K562 (cell line): ENCODE measurements around the gene OLFML1. TPM values are rescaled to one million over a fixed set of nuclear protein-coding genes. Genes with fewer than 3 reads are reported as not detected.

ENCODE experiments used
- ATAC-seq: fragments of 200-7000 bp; cut with Tn5 transposase; 3 replicates; pipeline ENCODE4 v1.9.1; 2020; ENCODE audit warnings: moderate library complexity
- BruUV-seq: library from RNA; stranded (reverse); fragments of 400-500 nt; replicated peaks from 2 replicates; lab custom pipeline; 2021; lab: Mats Ljungman, UMichigan
- CTCF ChIA-PET: fragments of 300-600 bp; formaldehyde crosslinking; extraction: SDS; loops from one replicate; lab custom pipeline; 2021; ENCODE audit warnings: low intra/inter-chr PET ratio; lab: Yijun Ruan, JAX
- POLR2A ChIA-PET: fragments of 300-600, 350-650 bp; sonication (Branson Sonifier 250); formaldehyde crosslinking; extraction: SDS; loops from one replicate; lab custom pipeline; 2021; ENCODE audit warnings: antibody characterized with exemption, inconsistent platforms; lab: Yijun Ruan, JAX
- DNase-seq, 4 experiments: peaks; one replicate each; pipeline versions ENCODE4 v3.0.0 to v3.0.0-alpha.2; 2011 to 2018; ENCODE audit warnings: low spot score in 3 of 4, mixed read lengths in 3 of 4; ENCODE audit errors: extremely low read depth in 1 of 4
- FAIRE-seq: peaks from 2 replicates; lab custom pipeline; 2011; peaks lifted over from hg19 to GRCh38; lab: Jason Lieb, UNC
- H2AFZ ChIP-seq: 2 replicates; pipeline ENCODE4 v1.6.0; 2011; ENCODE audit warnings: low read depth, low read length, control low read depth, inconsistent platforms
- H3K27ac ChIP-seq: fragments of 200-600 bp; 3 replicates; pipeline ENCODE4 v1.8.0; 2011; ENCODE audit warnings: low read depth, mild to moderate bottlenecking, control low read depth, inconsistent platforms, low read length, moderate library complexity, mixed read lengths; ENCODE audit errors: extremely low read depth
- H3K27me3 ChIP-seq, 2 experiments: fragments of 300-600 bp in 1 of 2; 2 replicates in 1 of 2; 3 replicates in 1 of 2; pipeline versions ENCODE4 v1.6.0 to v1.8.0; 2011; ENCODE audit warnings: inconsistent platforms in 2 of 2, low read length in 2 of 2, mild to moderate bottlenecking in 1 of 2, mixed read lengths in 1 of 2, moderate library complexity in 1 of 2; ENCODE audit not compliant: control insufficient read depth in 2 of 2, insufficient read depth in 2 of 2
- H3K36me3 ChIP-seq: fragments of 300-600 bp; 3 replicates; pipeline ENCODE4 v1.8.0; 2011; ENCODE audit warnings: mild to moderate bottlenecking, low read length, inconsistent platforms; ENCODE audit not compliant: control insufficient read depth, insufficient read depth
- H3K4me1 ChIP-seq, 2 experiments: fragments of 200-600 bp in 1 of 2; replicated peaks in 1 of 2; 2 replicates in 1 of 2; 3 replicates in 1 of 2; pipeline versions ENCODE4 v1.5.1 to v1.8.0; 2011; ENCODE audit warnings: inconsistent platforms in 2 of 2, low read length in 2 of 2, mild to moderate bottlenecking in 1 of 2, mixed read lengths in 1 of 2, moderate library complexity in 1 of 2; ENCODE audit not compliant: control insufficient read depth in 2 of 2, insufficient read depth in 2 of 2
- H3K4me2 ChIP-seq: 2 replicates; pipeline ENCODE4 v1.6.1; 2011; ENCODE audit warnings: low read length, control low read depth, inconsistent platforms, mixed read lengths; ENCODE audit not compliant: insufficient read depth
- H3K4me3 ChIP-seq: fragments of 200-600 bp; sonication (generic), shearing (Covaris generic); 2 replicates; pipeline ENCODE4 v1.5.1; 2016; ENCODE audit warnings: control low read depth, inconsistent platforms
- H3K79me2 ChIP-seq: fragments of 200-600 bp; 3 replicates; pipeline ENCODE4 v1.8.0; 2011; ENCODE audit warnings: low read length, inconsistent platforms; ENCODE audit not compliant: control insufficient read depth, insufficient read depth
- H3K9ac ChIP-seq, 2 experiments: 2 replicates each; pipeline versions ENCODE4 v1.6.0 to v1.6.1; 2011; ENCODE audit warnings: low read depth in 2 of 2, low read length in 2 of 2, control low read depth in 1 of 2, inconsistent platforms in 1 of 2, mild to moderate bottlenecking in 1 of 2, mixed read lengths in 1 of 2; ENCODE audit not compliant: insufficient read depth in 1 of 2
- H3K9me1 ChIP-seq: one replicate; pipeline ENCODE4 v1.6.0; 2011; ENCODE audit warnings: inconsistent platforms, mild to moderate bottlenecking, low read length, moderate library complexity; ENCODE audit not compliant: control insufficient read depth, insufficient read depth
- H3K9me3 ChIP-seq: replicated peaks from 2 replicates; pipeline ENCODE4 v1.5.1; 2011; ENCODE audit warnings: low read depth, low read length, inconsistent platforms; ENCODE audit not compliant: control insufficient read depth, insufficient read depth
- H4K20me1 ChIP-seq: replicated peaks from 2 replicates; pipeline ENCODE4 v1.6.1; 2011; ENCODE audit warnings: low read length, inconsistent platforms, mixed read lengths; ENCODE audit not compliant: control insufficient read depth, insufficient read depth
- BRF2 ChIP-seq: IDR thresholded peaks from 3 replicates; pipeline ENCODE4 v1.6.1; 2011; ENCODE audit warnings: borderline replicate concordance, mild to moderate bottlenecking; ENCODE audit not compliant: insufficient read length, insufficient read depth
- CBX1 ChIP-seq: sonication (generic); IDR thresholded peaks from 2 replicates; pipeline ENCODE4 v1.6.1; 2016; ENCODE audit warnings: antibody characterized with exemption, low read depth, mild to moderate bottlenecking
- CBX8 ChIP-seq: fragments of 200-600 bp; sonication (generic); IDR thresholded peaks from 2 replicates; pipeline ENCODE4 v1.6.1; 2012; ENCODE audit warnings: borderline replicate concordance, mixed run types, low read depth, mild to moderate bottlenecking, moderate library complexity, mixed read lengths, low read length, control low read depth, inconsistent platforms; ENCODE audit not compliant: poor library complexity, severe bottlenecking; ENCODE audit errors: extremely low read depth
- ELF2 ChIP-seq: fragments of 250-450 bp; sonication (Bioruptor Pico); IDR thresholded peaks from 2 replicates; pipeline ENCODE4 v1.5.0; 2021; ENCODE audit warnings: mild to moderate bottlenecking
- POLR2B ChIP-seq: fragments of 450-650 bp; IDR thresholded peaks from 2 replicates; pipeline ENCODE4 v1.6.1; 2018; ENCODE audit warnings: low read depth; ENCODE audit not compliant: partially characterized antibody
- RUNX1 ChIP-seq: sonication (generic); IDR thresholded peaks from 2 replicates; pipeline ENCODE4 v1.6.1; 2016; ENCODE audit warnings: antibody characterized with exemption, low read depth
- SMARCB1 ChIP-seq: IDR thresholded peaks from 2 replicates; pipeline ENCODE4 v1.6.1; 2011; ENCODE audit warnings: improper control_type of control experiment, low read depth; ENCODE audit not compliant: insufficient read length
- ZBTB1 ChIP-seq: sonication (generic); formaldehyde crosslinking; IDR thresholded peaks from 2 replicates; pipeline ENCODE4 v1.8.1; 2023; ENCODE audit warnings: missing genetic modification reagents, low read depth, mild to moderate bottlenecking, borderline replicate concordance
- ZNF644 ChIP-seq: fragments of 200-800 bp; sonication (Bioruptor generic); IDR thresholded peaks from 2 replicates; pipeline ENCODE4 v1.6.1; 2016; ENCODE audit warnings: low read depth, missing genetic modification characterization, missing compliant biosample characterization
- ZSCAN29 ChIP-seq: fragments of 450-650 bp; IDR thresholded peaks from 2 replicates; pipeline ENCODE4 v1.6.1; 2017
- WGBS: fragments of 100-300 bp; shearing (Covaris generic); methylation state at CpG from one replicate; pipeline ENCODE4 v1.1.6; 2016; ENCODE audit warnings: low coverage, mixed read lengths; ENCODE audit not compliant: insufficient coverage; ENCODE audit errors: missing lambda C conversion rate; 5-methylcytosine and 5-hydroxymethylcytosine counted together
- in situ Hi-C: fragments of 300-500 bp; cut with MboI; formaldehyde crosslinking; loops from 4 replicates; pipeline ENCODE4 v1.15.0; 2018; ENCODE audit warnings: inconsistent platforms, mixed read lengths
- intact Hi-C: fragments of 100-400 bp; cut with micrococcal nuclease; formaldehyde crosslinking; loops from 2 replicates; pipeline ENCODE4 v1.14.2; 2022
- polyA plus RNA-seq, 8 experiments: library from polyadenylated mRNA; depleted of rRNA in 4 of 8; stranded (reverse) in 5 of 8; unstranded in 3 of 8; fragments of >200 nt; fragmentation: Nextera tagmentation in 2 of 8; fragmentation: Illumina TruSeq in 1 of 8; extraction: Ambion mirVana in 2 of 8; extraction: Trizol in 1 of 8; gene quantifications; 2 replicates each; pipeline versions ENCODE4 v1.2.1 to v1.2.3, GENCODE V29; 2011 to 2014; ENCODE audit warnings: inconsistent platforms in 1 of 8, missing spikeins in 1 of 8
- total RNA-seq, 7 experiments: library from RNA; depleted of rRNA in 6 of 7; stranded (reverse); fragments of >200 nt in 6 of 7; fragmentation: Illumina TruSeq in 2 of 7; extraction: Trizol in 2 of 7; gene quantifications; 2 replicates each; pipeline versions ENCODE4 v1.2.1 to v1.2.3, GENCODE V29; 2011 to 2021; ENCODE audit warnings: low replicate concordance in 1 of 7
- TF ChIP-seq, protein P1 (sequence below), 2 experiments: fragments of 450-650 bp in 1 of 2; sonication (generic) in 1 of 2; formaldehyde crosslinking in 1 of 2; IDR thresholded peaks in 1 of 2; conservative IDR thresholded peaks in 1 of 2; 2 replicates each; pipeline versions ENCODE4 v1.6.1 to v1.8.1; 2016 to 2023; ENCODE audit warnings: mild to moderate bottlenecking in 2 of 2, moderate library complexity in 2 of 2, inconsistent platforms in 1 of 2, missing genetic modification reagents in 1 of 2

Gene OLFML1
- total and polyA plus RNA-seq, 9 of the 15 experiments (the other 6 are each of a cell fraction or from before 2014, with no cell fraction given) = not detected

- in situ Hi-C loops = no loop called here
- intact Hi-C loops = no loop called here
- no peak for FAIRE-seq
- H3K27me3 ChIP-seq = peaks cover 0 to 32% of the 10 kb centered on the region in 2 experiments; a peak in 2 of 5 replicates
- ATAC-seq = no peak
- no peaks in the 10 kb centered on the region; a peak in 2 of 5 replicates for H3K4me1 ChIP-seq
- ChIA-PET CTCF (no interaction called here), POLR2A (no interaction called here)
- H3K36me3 ChIP-seq = no peaks in the 10 kb centered on the region
- H3K4me3 ChIP-seq = no peak overlapping the region
- no peaks in the 10 kb centered on the region for H3K9me1 ChIP-seq
- TF ChIP-seq SMARCB1 (no peak), ZSCAN29 (no peak), CBX8 (no peak), ELF2 (CRISPR knock-in tag) (no peak), ZNF644 (no peak), POLR2B (no peak), ZBTB1 (CRISPR knock-in tag) (no peak), RUNX1 (no peak), CBX1 (no peak), BRF2 (no peak)
- TF ChIP-seq, protein P1, sequence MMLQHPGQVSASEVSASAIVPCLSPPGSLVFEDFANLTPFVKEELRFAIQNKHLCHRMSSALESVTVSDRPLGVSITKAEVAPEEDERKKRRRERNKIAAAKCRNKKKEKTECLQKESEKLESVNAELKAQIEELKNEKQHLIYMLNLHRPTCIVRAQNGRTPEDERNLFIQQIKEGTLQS (IDR thresholded peaks at IDR 0.05) = no peak
- TF ChIP-seq, protein P1 (CRISPR knock-in tag; conservative IDR thresholded peaks at IDR 0.05) = no peak
- H2AFZ ChIP-seq = no peak overlapping the region
- 2% methylated on average over 4 of the region's 4 CpGs for WGBS
- no TSS peak for BruUV-seq
- H4K20me1 ChIP-seq = no peaks in the 10 kb centered on the region
- no peak overlapping the region for H3K9ac ChIP-seq
- H3K4me2 ChIP-seq = no peak overlapping the region
- no peaks in the 10 kb centered on the region for H3K79me2 ChIP-seq
- no peak for DNase-seq
- H3K9me3 ChIP-seq = no peaks in the 10 kb centered on the region
- no peak overlapping the region for H3K27ac ChIP-seq
Measured at GRCh38 chr11:7545611-7546010, 60.3 kb downstream of the OLFML1 start.
